KMS-11 (cell line): ENCODE results near the gene PPP1R14B.

ENCODE experiments used
- H2AFZ ChIP-seq: fragments of 200-600 bp; sonication (generic); 2 replicates; pipeline ENCODE4 v1.6.1; 2016; ENCODE audit warnings: antibody characterized with exemption, mixed run types, low read depth
- H3K27ac ChIP-seq: fragments of 200-600 bp; sonication (generic); 2 replicates; pipeline ENCODE4 v1.6.1; 2016; ENCODE audit warnings: mild to moderate bottlenecking, mixed run types
- H3K27me3 ChIP-seq: fragments of 200-600 bp; sonication (generic); 2 replicates; pipeline ENCODE4 v1.6.1; 2017; ENCODE audit warnings: mild to moderate bottlenecking, low read depth, mixed run types, moderate library complexity; ENCODE audit not compliant: insufficient read depth
- H3K36me3 ChIP-seq: fragments of 200-600 bp; sonication (generic); 2 replicates; pipeline ENCODE4 v1.6.1; 2017; ENCODE audit warnings: mild to moderate bottlenecking, mixed run types; ENCODE audit not compliant: insufficient read depth
- H3K4me1 ChIP-seq: fragments of 200-600 bp; sonication (generic); 2 replicates; pipeline ENCODE4 v1.6.1; 2016; ENCODE audit warnings: mild to moderate bottlenecking, low read depth, mixed run types; ENCODE audit not compliant: poor library complexity, severe bottlenecking
- H3K4me2 ChIP-seq: fragments of 200-600 bp; sonication (generic); 2 replicates; pipeline ENCODE4 v1.7.0; 2016; ENCODE audit warnings: mild to moderate bottlenecking, mixed run types
- H3K4me3 ChIP-seq: fragments of 200-600 bp; sonication (generic); IDR thresholded peaks from 2 replicates; pipeline ENCODE4 v1.6.1; 2017; ENCODE audit warnings: low read depth, low read length, mixed read lengths; ENCODE audit not compliant: insufficient read depth
- H3K79me2 ChIP-seq: fragments of 200-600 bp; sonication (generic); 2 replicates; pipeline ENCODE4 v1.6.1; 2016; ENCODE audit warnings: low read depth, mixed run types; ENCODE audit not compliant: insufficient read depth
- H3K9ac ChIP-seq: fragments of 200-600 bp; sonication (generic); 2 replicates; pipeline ENCODE4 v1.6.1; 2016; ENCODE audit warnings: mild to moderate bottlenecking, mixed run types
- H4K20me1 ChIP-seq: fragments of 200-600 bp; sonication (generic); 2 replicates; pipeline ENCODE4 v1.6.1; 2016; ENCODE audit warnings: mild to moderate bottlenecking, mixed run types; ENCODE audit not compliant: insufficient read depth
- TF ChIP-seq, protein P1 (sequence below): fragments of 200-600 bp; sonication (generic); conservative IDR thresholded peaks from 2 replicates; pipeline ENCODE4 v1.6.1; 2017; ENCODE audit warnings: low read depth, mild to moderate bottlenecking, antibody characterized with exemption, low read length, moderate library complexity, mixed read lengths

The PPP1R14B gene

DNA sequence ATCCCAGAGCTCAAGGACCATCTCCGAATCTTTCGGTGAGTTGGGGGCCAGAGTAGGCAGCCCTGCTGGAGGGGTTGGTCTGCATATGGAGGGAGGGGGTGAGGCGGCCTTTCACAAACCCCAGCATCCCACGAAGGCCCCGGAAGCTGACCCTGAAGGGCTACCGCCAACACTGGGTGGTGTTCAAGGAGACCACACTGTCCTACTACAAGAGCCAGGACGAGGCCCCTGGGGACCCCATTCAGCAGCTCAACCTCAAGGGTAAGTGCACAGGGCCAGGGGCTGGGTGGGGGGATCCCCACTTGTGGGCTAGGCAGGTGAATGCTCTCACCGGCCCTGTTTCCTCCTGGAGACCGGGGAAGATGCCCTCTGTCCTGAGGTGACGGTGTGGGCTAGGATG is 27.0 kb downstream of the PPP1R14B start:
- Histone ChIP-seq H3K27ac (no peak overlapping the region), H3K4me3 (no peak overlapping the region), H4K20me1 (no peaks in the 10 kb centered on the region), H3K27me3 (no peaks in the 10 kb centered on the region), H2AFZ (no peak overlapping the region), H3K79me2 (no peaks in the 10 kb centered on the region), H3K4me2 (no peak overlapping the region), H3K36me3 (no peaks in the 10 kb centered on the region), H3K9ac (no peak overlapping the region), H3K4me1 (no peaks in the 10 kb centered on the region)
- TF ChIP-seq, protein P1, sequence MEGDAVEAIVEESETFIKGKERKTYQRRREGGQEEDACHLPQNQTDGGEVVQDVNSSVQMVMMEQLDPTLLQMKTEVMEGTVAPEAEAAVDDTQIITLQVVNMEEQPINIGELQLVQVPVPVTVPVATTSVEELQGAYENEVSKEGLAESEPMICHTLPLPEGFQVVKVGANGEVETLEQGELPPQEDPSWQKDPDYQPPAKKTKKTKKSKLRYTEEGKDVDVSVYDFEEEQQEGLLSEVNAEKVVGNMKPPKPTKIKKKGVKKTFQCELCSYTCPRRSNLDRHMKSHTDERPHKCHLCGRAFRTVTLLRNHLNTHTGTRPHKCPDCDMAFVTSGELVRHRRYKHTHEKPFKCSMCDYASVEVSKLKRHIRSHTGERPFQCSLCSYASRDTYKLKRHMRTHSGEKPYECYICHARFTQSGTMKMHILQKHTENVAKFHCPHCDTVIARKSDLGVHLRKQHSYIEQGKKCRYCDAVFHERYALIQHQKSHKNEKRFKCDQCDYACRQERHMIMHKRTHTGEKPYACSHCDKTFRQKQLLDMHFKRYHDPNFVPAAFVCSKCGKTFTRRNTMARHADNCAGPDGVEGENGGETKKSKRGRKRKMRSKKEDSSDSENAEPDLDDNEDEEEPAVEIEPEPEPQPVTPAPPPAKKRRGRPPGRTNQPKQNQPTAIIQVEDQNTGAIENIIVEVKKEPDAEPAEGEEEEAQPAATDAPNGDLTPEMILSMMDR = no peak

DNA sequence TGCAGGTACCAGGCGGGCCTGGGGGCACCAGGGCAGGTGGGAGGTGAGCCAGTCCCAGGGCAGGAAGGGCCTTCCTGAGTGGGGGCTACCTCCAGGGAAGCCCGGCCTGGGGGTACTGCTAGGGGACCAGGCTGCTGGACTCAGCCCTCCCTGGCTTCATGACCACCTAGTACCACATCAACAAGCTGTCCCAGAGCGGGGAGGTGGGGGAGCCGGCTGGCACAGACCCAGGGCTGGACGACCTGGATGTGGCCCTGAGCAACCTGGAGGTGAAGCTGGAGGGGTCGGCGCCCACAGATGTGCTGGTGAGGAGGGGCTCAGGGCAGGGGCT is 27.4 kb downstream of the PPP1R14B start:
- Histone ChIP-seq H3K27ac (no peak overlapping the region), H3K36me3 (no peaks in the 10 kb centered on the region), H3K27me3 (no peaks in the 10 kb centered on the region), H2AFZ (no peak overlapping the region), H4K20me1 (no peaks in the 10 kb centered on the region), H3K4me2 (no peak overlapping the region), H3K79me2 (no peaks in the 10 kb centered on the region), H3K4me1 (no peaks in the 10 kb centered on the region), H3K4me3 (no peak overlapping the region), H3K9ac (no peak overlapping the region)
- TF ChIP-seq, protein P1 = no peak

DNA sequence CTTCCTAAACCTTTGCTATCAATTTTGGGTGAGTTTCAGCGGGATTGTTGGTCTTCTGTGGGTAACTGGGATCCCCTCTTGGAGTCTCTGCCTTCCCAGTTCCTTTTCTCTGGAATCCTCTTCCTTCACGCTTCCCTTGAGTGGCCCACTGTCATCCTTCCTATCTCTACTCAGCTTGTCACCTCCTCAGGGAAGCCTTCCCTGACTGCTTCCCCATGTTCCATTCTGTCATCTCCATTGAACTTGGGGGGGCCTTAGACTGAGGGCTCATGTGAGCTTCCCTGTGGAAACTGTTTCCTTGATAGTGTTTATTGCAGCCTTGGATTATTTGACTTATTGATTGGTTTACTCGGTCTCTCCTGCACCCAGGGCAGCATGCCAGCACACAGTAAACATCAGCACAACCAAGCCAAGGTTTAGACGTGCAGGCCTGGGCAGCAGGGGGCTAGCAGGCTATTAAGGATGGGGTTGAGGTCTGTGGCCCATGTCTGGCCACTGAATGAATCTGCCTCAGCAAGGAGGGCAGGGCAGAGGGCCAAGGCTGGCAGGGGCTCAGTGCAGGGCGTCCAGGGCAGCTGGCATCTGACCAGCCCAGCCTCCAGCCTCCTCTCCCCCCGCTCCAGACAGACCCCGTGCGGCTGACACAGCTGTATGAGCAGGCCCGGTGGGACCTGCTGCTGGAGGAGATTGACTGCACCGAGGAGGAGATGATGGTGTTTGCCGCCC is 28.0 kb downstream of the PPP1R14B start:
- no peak overlapping the region for H3K27ac ChIP-seq
- H3K4me1 ChIP-seq = no peaks in the 10 kb centered on the region
- no peak overlapping the region for H3K4me2 ChIP-seq
- no peaks in the 10 kb centered on the region for H3K79me2 ChIP-seq
- no peak overlapping the region for H2AFZ ChIP-seq
- H4K20me1 ChIP-seq = no peaks in the 10 kb centered on the region
- H3K27me3 ChIP-seq = no peaks in the 10 kb centered on the region
- no peaks in the 10 kb centered on the region for H3K36me3 ChIP-seq
- no peak overlapping the region for H3K4me3 ChIP-seq
- TF ChIP-seq, protein P1 = no peak
- no peak overlapping the region for H3K9ac ChIP-seq

DNA sequence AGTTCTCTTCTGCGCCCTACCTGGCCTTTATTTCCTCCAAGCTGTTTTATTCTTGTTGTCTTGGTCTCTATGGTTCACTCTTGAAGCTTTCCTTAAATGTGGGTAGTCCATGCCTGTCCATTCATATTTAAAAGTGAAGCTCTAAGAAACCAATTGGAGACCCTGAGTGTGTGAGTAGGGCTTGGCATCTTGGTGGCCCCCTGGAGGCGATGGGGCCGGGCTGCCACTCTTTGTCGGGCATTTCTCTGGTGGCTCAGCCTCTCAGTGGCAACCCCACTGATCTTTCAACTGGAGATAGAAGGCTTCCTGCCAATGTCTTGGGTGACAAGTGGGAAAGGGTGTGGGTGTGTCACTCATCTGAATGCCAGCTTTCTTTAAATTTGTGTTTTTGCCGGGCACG is 29.9 kb downstream of the PPP1R14B start:
- H3K79me2 ChIP-seq = no peaks in the 10 kb centered on the region
- no peak overlapping the region for H2AFZ ChIP-seq
- no peak overlapping the region for H3K4me2 ChIP-seq
- H3K27ac ChIP-seq = no peak overlapping the region
- H3K27me3 ChIP-seq = no peaks in the 10 kb centered on the region
- H4K20me1 ChIP-seq = no peaks in the 10 kb centered on the region
- H3K4me3 ChIP-seq = no peak overlapping the region
- TF ChIP-seq, protein P1 = no peak
- no peaks in the 10 kb centered on the region for H3K4me1 ChIP-seq
- no peak overlapping the region for H3K9ac ChIP-seq
- no peaks in the 10 kb centered on the region for H3K36me3 ChIP-seq
